Activated CD4-positive, alpha-beta T cell treated with anti-CD3 and anti-CD28 coated beads, Interleukin-2, amount 50 U/mL, for 4 hours (primary cell): Measurements from ENCODE around the gene MRPS18B.
A peak's percentile ranks its signal among the peaks of the same experiment; 100 is the strongest.

ENCODE experiments used
- DNase-seq, 2 experiments: peaks; one replicate each; pipeline ENCODE4 v3.0.0-alpha.2; 2020

MRPS18B gene

DNA sequence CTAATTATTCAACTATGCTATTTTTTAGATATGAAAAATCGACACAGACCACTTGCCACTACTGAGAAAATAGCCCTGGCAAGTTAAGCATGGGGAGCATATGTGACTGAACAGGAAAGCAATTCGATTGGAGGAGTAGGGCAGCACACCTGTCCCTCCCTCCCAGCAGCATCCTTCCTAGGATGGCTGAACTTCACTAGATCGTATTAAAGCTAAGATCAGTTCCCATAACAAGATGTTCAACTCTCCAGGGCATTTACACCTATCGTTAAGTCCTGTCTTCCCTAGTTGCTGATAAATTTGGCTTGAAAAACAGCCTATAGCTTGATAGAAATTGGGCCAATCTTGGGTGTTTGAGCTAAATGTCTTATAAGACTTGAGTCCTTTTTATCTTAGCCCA, 7.6 kb upstream of the MRPS18B start:
- no peak for DNase-seq

DNA sequence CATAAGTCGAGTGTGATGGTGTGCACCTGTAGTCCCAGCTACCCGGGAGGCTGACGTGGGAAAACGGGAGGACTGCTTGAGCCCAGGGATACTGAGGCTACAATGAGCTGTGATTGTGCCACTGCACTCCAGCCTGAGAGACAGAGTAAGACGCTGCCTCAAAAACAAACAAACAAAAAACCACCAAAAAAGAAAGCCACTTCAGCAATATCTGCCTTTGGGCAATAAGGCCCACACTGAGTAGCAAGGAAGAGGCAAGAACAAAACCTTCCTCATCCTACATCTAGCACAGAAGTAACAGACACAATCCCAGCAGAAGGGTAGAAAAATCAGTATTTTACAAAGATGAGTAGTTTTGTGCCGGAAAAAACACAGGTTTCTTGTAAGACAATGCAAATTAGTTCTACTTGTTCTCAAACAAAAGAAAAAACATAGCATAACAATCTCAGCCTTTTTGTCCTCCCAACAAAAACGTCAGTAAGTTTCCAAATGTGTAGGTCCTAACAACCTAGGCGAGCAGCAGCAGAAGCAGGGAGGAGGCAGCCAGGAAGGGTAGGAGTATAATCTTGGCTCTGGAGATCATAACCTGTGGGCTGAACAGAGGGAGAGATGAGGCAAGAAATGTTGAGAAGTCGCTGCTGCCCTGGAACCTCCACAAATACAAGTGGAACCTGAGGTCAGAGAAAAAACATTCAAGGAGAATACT, 6.3 kb upstream of the MRPS18B start:
- DNase-seq = no peak

DNA sequence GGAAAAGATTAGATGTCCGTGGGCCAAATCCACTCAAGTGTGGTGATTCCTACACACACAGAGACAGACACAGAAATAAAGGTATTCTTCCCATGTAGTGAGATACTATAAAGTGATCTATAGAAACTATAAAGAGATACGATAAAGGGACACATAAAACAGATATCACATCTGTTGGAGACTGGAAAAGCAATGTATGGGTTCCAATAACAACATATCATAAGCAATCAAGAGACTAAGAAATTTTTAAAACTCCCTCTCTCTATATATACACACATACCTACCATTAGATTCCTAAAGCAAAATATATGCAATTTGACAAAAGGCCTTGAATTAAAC, 5.8 kb upstream of the MRPS18B start:
- no peak for DNase-seq

DNA sequence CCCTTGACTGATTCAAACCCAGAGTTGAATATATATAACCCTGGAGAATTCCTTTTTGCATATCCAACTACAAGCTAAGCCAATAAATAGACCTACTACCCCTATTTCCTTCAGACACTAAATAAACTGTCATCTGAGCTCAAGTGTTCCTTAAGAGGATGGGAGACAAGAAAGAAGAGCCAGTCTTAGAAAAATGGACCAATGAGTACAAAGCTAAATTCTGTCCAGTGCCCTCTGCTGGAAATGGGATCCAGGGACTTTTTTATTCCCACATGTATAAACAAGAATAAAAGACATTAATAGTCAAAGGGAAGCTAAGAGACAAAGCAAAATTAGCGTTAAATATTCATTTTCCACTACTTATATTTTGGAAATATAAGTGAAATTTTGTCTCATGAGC, 5.4 kb upstream of the MRPS18B start:
- no peak for DNase-seq

DNA sequence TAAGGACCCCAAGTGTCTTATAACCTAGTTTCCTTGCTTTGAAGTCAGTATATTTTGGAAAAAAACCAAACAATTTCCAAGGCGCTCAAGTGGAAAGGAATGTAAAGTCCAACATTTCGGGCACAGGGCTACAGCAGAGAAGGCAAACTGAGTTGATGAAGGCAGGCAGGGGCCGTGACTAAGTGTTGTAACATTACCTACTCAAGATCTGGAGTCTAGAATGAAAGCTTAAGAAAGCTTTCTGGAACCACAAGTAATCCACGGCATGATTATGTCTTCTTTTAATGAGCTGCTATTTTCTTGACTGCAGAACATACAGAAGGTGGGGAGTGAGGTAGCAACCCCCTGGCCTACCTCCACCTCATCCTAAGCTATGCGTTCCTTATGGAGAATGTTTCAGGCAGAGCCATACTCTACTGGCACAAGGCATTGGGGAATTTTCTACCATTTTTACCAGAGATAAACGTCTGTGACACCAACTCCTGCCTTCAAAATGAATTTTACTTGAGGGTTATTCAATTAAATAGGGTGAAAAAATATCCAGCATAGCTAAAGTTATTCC, 4.9 kb upstream of the MRPS18B start:
- DNase-seq = no peak

DNA sequence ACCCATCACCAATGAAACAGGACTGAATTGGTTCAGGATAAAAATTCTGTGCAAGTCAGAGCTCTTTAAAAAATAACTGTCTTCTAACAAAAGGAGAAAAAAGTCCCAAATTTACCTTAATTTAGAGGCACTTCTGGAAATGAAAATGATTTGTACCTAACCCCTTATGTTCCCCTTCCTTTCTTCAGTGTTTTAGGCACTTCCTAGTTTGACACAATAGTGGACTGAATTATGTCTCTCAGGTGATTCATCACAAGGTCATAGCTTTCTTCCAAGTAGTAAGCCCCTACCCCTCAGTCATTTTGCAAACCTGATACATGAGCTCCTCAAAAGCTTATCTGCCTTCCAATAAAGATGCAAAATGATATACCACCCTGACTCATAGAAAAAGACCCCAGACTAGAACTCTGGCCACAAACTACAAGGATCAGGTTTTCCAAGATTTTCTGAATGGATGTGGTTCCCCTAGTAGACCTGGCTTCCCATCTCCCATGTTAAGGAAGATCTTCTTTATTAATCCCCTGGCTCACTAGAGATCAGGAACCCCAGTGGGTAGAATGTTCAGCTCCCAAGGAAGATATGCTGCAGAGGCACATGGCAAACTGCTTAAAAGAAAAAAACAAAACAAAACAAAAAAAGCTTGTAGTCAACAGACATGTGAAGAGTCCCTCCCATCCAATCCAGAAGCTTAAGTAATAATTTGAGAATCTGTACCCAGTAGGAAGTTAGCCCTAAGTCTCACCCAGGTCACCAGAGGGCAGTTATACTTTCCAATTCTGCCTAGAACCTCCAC, 4.2 kb upstream of the MRPS18B start:
- no peak for DNase-seq

DNA sequence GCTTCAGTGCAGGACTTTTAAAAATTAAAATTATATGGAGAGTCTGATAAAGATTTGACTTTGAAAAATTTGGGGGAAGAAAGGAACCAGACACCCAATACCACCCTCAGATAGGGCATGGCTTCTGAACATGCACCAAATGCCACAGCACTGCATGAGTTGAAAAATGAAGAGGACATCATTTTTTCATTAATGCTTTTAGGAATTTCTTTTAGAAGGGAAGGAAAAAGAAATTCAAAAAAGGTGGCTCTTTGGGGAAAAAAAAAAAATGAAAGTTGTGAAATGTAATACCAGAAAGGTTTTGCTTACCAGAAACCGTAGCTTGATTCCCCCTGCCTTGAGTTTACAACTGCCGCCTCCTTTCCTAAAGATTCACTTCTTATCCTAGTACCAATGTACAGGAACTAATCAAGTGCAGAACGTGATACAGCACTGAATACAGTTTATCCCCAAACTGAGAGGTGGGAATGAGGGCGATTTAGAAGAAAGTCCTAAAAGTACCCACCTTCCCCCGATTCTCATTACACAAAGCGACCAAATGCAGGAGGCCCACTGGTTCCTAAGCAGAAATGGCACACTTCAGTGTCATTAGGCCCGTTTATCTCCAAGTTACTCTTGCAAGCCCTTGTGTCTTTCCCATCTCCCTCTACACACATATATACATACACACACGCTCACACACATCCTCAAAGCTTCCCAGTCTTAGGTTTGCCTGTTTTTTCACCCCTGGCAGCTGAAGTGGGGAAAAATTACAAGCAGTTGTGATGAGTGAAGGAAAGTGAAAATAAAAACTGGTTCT, 3.4 kb upstream of the MRPS18B start:
- no peak for DNase-seq

DNA sequence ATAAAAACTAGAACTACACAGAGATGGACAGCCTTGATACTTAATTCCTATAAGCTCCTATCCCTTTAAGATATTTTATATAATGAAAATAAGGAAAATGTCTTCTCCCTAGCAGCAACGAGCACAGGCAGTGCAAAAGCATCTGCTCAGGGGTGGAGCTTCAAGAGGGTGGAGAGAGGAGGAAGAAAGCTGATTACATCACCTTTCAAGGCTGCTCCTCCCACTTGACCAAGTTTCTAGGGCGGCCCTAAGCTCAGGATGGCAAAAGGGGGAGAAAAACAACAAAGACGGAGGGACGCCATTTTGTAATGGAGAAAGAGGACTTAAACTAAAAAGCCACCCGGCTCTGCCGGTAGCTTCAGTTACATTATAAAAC, 2.8 kb upstream of the MRPS18B start:
- DNase-seq = peak; percentile 79 to 80

DNA sequence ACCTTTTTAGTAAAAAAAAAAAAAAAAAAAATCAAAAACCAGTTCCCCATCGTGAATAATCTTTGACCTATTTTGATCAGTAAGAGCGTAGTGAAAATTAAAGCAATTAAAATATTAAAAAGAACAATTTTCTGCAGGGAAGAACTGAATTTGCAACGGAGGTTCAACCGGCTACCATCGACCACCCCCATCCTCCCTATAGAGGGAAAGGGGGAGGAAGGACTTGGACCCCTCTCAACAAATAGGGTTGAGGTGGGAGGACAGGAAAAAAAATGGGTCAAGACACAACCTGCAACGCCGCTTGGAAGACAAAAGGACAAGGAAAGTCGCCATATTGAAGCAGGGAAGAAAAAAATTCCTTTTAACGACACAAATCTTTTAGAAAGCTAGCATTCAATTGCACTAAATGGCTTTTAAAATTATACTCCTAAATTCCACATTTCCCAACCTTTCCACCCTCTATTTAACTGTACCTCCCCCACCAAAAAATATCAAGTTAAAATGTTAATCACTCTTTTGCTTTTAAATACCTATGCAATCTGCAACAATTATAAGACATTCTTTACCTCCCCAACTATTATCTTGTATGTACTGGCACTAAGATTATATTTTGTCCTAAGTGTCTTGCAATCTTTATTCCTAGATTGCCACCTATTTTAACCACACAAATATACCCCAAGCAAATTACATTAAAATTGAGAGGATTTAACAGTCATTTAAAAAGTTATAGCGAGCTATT, 2.3 kb upstream of the MRPS18B start:
- no peak for DNase-seq

DNA sequence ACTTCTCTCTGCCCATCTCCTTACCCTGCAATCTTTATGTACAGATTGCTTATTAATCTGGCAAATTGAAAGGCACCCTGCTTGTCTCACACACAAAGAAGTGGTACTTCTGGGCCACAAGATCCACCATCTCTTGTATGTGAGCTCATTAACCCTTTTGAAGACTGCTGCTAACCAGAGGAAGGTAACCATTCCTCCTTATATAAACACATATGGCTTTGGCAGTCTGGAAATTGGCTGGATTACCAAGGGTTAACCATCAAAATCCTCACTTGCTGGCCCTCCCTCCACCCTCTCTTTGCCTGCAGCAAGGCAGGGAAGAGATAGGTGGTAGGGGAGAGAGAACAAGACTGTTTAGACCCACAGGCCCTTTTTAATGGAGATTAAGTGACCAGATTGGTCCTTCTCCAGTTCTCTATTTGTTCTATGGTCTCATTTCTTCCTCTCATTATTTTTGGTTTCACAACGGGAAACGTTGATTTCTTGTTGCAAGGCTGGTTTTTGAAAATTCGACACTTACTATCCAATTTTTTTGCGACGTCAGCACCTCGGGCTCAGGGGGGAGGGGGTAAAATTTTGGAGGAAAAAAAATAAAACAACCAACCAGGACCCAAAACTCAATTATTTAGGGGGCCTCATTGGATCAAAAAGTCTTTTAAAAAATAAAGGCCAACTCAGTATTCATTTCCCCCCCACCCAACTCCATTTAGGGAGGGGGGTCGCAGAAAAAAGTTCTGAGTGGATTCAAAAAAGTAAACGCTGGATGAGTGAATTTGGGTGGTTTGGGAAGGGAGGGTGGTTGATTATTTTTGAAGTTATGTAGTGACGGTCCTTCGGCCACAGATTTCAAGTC, 1.5 kb upstream of the MRPS18B start:
- DNase-seq = no peak

DNA sequence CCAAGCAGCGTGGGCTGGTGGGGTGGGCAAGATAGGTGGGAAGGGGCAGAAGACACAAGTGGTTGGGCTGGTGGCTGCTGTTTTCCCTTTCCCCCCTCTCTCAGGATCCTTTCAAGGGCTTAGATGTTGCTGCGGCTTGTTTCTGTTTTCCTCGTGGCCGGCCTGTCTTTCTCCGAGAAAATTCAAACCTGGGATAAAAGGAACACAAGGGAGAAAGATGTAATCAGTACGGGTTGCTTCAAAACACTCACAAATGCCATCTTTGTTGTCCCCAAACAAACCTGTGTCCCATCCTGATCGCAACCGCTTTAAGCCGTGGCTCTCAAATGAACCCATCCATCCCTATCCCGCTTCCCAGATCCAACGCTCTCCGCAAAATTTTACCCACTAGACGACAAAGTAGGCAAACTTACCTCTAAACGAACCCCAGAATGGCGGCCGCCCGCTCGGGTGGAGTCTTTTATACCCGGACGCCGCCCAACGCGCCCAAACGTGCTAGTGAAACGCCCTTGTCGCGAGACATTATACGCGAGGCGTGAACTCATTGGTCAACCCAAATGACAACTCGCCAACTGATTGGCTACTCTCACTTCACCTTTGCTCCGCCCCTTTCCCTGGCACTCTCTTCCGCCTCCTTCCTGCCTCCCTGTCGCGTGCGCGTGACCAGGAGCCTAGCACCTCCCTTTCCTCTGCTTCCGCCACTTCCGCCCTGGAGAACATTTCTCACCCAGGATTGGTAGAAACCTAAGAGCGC, 652 bp upstream of the MRPS18B start, which contains the start of gene PPP1R10:
TSS of gene PPP1R10 (minus strand) at position 433 of the 754 bp plus-strand sequence. CDS start 7,299 bp downstream, outside the sequence.
- peak; percentile 96 to 98 for DNase-seq

DNA sequence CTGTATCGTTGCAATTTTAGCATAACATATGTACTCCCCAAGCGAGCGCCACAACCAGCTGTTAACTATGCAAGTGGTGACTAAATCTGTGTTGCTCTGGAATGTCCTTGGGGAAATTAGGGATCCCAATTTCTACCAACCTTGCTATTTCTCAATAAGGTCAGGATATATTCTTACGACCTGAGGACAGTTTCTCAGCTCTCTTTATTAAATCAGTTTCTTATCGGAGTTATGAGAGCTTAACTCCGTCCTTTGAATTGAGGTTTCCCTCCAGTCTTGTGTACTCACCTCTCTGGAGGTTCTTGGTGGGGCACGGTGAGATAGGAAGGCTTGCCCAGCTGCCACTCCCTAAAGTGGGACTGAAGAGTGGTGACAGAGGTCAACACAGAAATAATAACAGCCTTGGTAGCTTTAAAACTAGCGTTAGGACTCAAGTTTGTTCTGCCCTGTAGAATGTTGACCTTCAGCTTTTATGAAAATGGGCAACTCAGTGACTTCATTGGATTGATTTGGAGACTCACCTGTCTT, 694 bp downstream of the MRPS18B start:
- DNase-seq = no peak

DNA sequence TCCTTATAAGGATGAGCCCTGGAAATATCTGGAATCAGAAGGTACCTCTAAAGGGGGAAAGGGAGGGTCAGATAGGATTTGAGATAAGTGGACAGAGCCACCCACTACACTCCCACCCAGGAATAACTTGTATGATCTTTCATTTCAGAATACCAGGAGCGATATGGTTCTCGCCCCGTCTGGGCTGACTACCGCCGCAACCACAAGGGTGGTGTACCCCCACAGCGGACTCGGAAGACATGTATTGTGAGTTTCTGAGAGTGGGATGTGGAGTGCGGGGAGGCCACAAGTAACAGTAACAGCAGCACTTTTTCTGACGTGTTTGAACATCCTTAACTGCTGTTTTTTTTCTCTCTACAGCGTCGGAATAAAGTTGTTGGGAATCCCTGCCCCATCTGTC, 1.9 kb downstream of the MRPS18B start:
- no peak for DNase-seq

DNA sequence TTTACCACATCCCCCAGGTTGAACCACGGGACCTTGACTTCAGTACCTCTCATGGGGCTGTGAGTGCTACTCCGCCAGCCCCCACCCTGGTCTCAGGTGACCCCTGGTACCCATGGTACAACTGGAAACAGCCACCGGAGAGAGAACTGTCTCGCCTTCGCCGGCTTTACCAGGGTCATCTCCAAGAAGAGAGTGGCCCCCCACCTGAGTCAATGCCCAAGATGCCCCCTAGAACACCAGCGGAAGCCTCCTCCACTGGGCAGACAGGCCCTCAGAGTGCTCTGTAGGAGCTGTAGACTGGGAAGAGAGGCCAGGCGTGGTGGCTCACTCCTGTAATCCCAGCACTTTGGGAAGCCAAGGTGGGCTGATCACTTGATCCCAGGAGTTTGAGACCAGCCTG, 7.9 kb downstream of the MRPS18B start:
- DNase-seq = no peak

DNA sequence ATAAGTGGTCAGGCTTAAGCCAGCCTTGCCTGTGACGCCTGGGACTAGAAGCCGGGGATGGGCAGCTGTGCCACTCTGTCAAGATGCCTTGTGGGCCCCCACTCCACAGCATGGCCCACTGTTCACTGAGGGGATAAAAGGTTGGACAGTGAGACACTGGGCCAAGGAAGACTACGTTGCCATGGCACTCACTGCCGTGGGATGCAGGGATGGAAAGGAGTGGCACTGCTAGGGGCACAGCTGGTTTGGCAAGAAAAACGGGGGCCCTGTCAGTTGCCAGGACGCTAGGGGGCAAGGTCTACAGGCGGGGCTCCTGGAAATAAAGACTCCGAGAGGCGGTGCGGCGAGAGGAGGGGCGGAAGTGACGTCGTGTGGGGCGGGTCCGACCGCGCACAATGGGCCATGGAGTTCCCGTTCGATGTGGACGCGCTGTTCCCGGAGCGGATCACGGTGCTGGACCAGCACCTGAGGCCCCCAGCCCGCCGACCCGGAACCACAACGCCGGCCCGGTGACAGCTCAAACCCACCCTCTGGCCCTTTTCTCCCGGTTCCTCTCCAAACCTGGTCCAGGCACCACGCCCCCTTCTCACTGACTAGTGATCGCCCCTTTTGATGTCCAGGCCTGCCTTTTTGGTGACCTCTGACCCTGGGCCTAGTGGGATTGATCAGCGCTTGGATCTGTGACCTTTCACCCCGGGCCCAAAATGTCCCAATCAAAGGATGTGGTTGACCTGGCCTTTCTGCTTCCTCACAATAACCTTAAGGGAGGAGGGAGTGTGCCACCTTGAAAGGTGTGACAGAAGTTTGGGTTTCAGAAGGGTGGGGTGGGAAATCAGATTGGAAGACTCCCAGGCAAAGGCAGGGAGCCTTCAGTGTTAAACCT, 9.1 kb downstream of the MRPS18B start, which contains the start of gene ATAT1:
TSS of gene ATAT1 (plus strand) at position 391 of the 883 bp plus-strand sequence.
- peak; percentile 86 for DNase-seq

DNA sequence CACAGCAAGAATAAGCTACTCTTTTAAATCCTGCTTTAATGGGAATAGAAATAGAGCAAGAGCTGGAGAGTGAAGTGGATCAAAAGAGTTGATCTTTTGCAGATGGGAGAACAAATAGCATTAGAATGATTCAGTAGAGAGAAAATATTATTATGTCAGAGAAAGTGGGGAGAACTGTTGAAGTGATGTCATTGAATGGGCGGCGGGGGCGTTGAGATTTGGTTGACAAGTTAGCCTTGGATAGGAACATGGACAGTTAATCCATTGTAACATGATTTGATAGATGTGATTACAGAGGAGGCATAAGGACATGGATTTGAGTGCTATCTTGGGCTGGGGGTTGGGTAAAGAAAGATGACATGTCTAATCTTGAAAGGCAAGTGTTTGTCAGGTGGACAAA, 18.2 kb downstream of the MRPS18B start:
- no peak for DNase-seq

DNA sequence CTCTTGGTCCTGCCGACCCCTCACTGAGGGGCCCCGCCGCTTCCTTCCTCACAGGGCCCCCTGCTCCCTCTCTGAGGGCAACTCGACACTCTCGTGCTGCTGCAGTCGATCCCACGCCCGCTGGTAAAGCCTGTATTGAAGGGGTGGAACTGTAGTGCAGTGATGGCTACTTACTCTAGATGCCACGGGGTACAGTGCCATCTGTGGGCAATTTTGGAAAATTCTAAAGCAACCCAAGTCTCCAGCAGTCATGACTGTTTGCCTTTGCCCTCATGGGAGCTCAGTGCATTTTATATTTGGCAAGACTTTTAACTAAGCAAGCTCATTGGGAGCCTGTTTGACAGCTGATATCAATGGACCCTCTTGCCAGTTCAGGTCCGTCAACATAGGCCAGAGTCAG, 22.8 kb downstream of the MRPS18B start:
- no peak for DNase-seq

DNA sequence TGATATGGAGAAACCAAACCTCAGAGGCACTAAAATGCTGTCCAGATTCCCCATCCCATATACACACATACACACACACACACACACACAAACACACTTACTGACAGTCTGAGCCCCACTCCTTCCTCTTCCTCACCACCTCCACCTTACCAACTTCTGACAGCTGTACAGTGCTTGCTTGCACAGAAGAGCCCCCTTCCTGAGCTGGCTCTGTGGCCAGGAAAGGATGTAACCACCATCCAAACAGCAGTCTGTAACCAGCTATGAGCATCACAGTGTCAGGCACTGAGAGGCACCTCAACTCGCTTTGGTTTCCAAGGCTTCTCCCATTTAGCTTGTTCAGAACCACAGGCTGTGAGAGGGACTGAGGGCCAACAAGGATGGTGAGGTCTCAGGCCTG, 23.4 kb downstream of the MRPS18B start:
- DNase-seq = no peak

DNA sequence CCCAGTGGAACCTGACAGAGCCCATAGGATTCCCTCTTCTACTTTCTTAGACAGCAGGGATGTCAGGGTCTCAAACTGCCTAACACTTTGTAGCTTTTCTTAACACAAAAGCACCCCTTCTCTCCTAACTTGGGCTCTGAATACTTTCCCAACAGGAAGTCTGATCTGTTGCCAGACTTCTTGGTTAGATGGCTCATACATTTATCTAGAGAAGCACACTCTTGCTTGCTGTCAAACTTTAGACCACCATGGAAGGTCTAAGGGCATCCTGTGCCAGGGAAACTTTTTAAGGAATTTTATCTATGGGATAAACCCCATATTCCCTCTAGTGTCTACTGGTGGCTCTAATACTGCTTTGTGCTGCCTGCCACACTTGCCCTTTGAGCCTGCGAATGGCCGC, 26.0 kb downstream of the MRPS18B start:
- no peak for DNase-seq

DNA sequence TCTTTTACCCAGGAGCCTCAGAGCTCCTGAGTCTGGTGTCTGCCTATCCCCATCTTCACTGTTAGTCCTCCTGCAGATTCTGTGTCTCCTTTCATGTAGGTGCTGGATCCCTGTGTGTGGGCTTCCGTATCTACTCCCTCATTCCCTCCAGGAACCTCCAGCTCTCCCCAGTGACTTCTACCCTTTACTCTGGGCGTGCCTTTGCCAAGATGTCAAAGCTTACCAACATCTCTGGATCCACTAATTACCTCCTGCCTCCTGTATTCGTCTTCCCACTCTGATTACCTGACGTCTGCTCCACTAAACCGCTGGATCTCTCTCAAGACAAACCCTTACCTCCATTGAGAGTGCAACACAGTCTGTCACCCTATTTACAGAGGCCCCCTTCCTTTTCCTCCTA, 27.1 kb downstream of the MRPS18B start:
- DNase-seq = no peak
